Kidney glomerular epithelial cell (primary cell): Measurements from ENCODE around the gene NLRC4.
"Not testable (repeated sequence)": the region's sequence is repeated elsewhere in the genome, so short reads cannot be mapped to it uniquely, and the experiment has no call there.

Experiments
- DNase-seq: peaks from one replicate; lab custom pipeline; 2025; lab: John Stamatoyannopoulos, UW

Gene NLRC4

DNA sequence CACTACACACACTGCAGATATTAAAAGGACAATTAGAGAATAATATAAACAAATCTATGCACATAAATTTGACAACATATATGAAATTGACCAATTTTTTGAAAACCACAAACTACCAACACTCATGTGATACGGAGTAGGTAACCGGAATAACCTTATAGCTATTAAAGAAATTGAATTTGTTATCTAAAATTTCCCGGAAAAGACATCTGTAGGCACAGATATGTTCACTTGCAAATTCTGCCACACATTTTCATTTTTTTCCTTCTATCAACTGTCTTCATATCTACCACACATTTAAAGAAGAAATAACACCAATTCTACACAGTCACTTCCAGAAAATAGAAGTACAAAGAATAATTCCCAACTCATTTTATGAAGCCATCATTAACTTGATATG is 22.4 kb downstream of the NLRC4 start:
- no peak for DNase-seq

DNA sequence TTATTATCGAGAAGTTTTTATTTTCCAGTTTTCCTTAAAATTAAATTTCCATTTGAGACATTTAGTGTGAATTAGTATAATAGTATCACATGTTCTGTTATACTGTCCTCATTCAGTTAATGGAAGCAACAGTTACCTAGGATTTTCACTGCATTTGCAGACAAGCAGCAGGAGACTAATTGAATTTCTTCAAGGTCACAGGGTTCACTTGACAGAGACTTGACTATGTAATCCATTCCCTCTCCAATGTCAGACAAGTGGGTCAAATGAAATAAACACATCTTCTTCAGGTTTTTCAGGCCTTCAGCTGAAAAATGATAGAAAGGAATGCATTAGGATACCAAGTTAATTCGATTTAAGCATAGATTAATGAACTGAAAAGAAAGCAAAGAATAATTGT is 26.7 kb downstream of the NLRC4 start:
- no peak for DNase-seq

DNA sequence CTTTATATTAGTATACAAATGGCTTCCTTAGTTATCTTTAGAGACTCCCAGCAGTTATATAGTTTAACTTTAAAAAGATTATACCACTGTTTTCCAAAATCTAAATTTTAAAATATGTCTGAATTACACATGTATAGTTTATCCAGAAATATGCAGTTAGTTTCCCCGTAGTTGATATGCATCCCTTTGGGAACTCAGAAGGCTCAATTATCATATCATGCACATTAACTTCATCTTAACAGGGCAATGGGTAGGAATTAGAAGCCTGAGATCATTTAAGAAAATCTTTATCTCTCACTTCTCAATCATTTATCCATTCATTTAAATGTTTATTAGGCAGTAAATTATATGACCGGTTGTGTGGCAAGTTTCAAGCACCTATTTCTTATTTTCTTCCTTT is 27.2 kb downstream of the NLRC4 start:
- no peak for DNase-seq

DNA sequence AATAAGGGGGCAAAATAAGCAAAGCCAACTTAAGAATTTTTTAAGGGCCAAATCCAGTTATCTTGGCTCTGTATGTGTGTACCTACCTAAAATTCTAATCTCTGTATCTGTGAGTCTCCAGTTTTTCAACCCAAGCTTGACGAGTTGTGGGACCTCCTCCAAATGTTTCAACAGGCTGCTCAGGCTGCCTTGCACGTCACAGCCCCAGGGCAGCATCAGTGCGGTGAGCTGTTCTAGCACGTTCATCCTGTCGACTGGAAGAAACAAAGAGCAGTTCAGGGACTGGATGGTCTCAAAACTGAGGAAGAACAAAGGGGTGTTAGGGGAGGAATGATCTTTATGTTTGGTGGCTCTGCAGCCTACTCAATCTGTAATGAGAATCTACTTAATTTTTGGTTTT is 29.4 kb downstream of the NLRC4 start:
- DNase-seq: no peak

DNA sequence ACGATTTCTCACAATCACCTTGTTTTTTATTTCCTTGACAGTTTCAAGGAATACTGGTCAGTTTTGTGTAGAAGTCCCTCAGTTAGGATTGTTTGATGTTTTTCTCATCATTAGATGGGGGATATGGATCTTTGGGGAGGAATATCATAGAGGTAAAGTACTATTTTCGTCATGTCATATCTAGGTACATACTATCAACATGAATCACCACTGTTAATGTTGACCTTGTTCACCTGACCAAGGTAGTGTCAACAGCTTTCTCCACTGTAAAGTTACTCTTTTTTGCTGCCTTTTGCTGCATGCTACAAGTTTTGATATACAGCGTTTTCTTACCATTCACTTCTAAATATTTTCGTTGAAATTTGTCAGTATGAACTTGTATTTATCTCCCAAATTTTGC is 32.7 kb downstream of the NLRC4 start:
- no peak for DNase-seq

DNA sequence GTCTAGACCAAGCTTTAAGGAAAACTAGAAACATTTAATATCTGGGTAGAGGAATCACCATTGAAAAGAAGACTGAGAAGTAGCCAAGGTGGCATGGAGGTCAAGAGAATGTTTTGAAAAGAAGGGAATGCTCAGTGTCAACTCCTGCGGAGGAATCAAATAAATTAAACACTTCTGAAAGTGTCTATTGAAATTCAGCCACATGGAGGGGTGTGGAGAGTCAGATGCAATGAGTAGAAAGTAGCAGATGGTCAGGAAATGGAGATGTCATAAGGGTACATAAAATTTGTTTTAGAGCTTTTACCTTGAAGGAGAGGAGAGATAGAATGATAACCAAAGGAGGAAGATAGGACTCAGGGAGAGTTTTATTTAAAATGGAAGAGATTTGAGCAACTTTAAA is 35.1 kb downstream of the NLRC4 start:
- no peak for DNase-seq

GRCh38 chr2:32228181-32228580 is 36.5 kb downstream of the NLRC4 start:
- no peak for DNase-seq

GRCh38 chr2:32227492-32227891 is 37.2 kb downstream of the NLRC4 start:
- no peak for DNase-seq

DNA sequence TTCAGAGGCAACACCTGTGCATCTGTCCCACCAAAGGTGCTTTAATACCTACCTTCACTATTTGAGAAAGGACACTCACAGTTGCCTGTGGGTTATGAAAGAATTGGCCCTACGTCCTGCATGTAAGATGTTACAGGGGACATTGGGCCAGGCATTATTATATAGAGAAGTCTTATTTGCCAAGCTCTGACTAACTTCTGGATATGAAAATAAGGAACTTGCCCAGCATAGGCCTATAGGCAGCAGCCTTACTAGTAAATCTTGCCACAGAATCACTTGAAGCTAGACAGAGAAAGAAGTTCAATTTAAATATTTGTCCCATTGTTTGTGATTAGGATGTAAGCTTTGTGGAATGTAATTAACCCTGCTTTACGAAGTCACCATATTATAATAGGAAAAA is 41.7 kb downstream of the NLRC4 start:
- DNase-seq: no peak

GRCh38 chr2:32220445-32220844 is 44.2 kb downstream of the NLRC4 start:
- DNase-seq: no peak

DNA sequence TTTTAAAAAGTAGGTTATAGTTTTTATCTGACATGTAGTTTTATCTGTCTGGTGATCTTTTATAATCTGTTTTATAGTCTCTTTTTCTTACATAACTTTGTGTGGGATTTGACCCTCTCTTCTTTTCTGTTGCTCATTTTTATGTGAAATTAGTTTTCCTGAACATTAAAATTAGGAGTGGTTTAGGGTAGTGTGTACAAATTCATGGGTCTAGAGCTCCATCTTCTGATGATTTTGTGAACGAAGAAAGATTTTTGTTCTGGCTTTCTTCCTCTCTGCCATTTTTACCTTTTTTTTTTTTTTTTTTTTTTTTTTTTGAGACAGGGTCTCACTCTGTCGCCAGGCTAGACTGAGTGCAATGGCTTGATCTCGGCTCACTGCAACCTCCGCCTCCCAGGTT is 52.4 kb downstream of the NLRC4 start:
- DNase-seq: no peak

DNA sequence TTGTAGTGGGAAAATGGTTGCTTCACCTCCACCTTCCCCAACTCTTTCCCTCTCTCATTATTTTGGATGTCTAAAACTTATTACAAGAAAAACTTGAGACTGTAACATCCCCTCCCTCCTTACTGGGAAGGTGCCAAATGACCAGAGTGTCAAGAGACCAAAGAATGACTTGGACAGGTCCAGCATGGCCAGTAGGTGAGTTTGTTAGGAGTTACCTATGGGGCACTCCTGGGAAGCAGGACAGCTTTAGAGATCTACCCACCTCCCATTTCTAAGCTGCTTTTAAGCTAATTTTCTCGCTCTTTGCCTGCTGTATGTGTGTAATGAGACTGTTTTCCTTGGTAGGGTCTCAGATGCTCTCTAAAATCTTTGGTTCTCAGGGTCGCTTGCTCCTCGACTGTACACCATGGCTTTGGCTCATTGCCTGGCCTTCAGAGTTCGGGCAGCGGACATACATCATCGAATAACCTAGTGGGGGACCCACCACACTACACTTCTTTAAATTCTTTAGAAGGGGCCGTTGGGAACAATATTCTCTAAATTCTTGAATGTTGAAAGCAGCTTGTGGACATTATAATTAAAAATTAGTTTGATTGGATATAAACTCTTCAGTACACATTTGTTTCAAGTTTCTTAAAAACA is 53.8 kb downstream of the NLRC4 start:
- DNase-seq: no peak

DNA sequence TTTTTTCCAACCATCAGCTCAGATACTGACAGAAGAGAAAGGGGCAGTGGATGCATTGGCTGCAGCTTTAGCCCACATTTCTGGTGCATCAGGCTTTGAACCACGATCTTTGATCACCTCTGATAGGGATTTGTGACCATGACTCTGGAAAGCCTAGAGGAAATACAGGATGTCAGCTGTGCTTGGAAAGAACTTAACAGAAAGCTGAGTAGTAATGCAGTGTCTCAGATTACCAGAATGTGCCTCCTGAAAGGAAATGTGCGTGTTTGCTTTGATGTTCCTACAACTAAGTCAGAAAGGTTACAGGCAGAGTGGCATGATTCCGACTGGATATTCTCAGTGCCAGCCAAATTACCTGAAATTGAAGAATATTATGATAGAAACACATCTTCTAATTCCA is 61.3 kb downstream of the NLRC4 start:
- not testable (repeated sequence) for DNase-seq

DNA sequence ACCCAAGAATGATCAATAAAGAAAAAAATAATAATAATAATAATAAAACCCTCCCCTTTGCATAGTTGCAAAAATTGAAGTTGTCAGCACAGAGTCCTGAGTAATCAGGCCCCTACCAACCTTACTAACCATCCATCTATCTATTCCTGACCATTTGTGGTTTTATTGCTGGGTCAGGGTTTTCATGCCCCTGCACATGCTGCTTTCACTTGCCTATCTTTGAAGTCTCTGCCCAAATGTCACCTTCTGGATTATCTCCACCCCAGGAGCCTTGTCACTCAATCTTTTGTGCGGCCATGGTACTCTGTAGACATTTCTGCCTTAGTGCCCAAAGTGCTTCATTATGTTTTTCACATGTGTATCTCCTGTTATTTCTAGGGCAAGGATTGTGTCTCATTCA is 63.9 kb downstream of the NLRC4 start:
- DNase-seq: no peak

DNA sequence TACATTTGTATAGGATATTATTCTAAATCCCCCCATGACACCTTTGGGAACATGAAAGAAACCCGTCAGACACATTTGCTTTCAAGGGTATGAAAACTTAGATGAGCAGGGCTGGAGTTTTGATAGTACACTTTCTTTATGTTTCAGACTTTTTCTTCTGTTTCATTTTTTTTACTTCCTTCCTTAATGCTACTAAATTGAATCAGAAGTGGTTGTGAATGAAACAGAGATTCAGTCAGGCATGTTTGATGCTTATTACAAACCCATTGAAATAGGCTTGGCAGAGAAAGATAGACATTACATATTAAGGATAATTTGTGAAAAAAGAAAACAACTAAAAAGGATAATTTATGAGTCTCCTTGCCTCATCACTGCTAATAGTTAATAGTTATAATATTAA is 72.3 kb downstream of the NLRC4 start:
- DNase-seq: no peak

GRCh38 chr2:32189011-32189410 is 75.7 kb downstream of the NLRC4 start:
- no peak for DNase-seq

- no peak for DNase-seq
Measured at GRCh38 chr2:32182667-32183066, 82.0 kb downstream of the NLRC4 start.
